NCI-H2196 treated with DMSO at 0.1 percent for 48 hours (cell line): ENCODE data around the gene ETHE1.
A peak's percentile ranks its signal among the peaks of the same experiment; 100 is the strongest.

Source experiments
- DNase-seq: peaks from one replicate; lab custom pipeline; 2025; ENCODE audit not compliant: unreplicated experiment; lab: John Stamatoyannopoulos, UW

The ETHE1 gene

GRCh38 chr19:43526884-43527859 is at the start of gene ETHE1:
ETHE1 (minus strand) TSS chr19:43527201; CDS start chr19:43527177, 24 bp downstream.
- DNase-seq: peak; percentile 50

- DNase-seq: no peak
These were observed 49.2 kb upstream of the ETHE1 start for GRCh38 chr19:43575955-43576878.

GRCh38 chr19:43575156-43575950 is 48.4 kb upstream of the ETHE1 start, which contains the start of the genes PINLYP and XRCC1:
PINLYP (plus strand) TSS chr19:43575801; CDS start chr19:43577192, 1,391 bp downstream.
XRCC1 (minus strand) TSS chr19:43575527; CDS start chr19:43575458, 69 bp downstream.
- DNase-seq: peak; percentile 98

- DNase-seq: no peak
These were observed 47.6 kb upstream of the ETHE1 start for GRCh38 chr19:43574424-43575155.

GRCh38 chr19:43572171-43572588 is 45.2 kb upstream of the ETHE1 start:
- peak; percentile 64 for DNase-seq

- peak; percentile 80 for DNase-seq
These were observed 43.3 kb upstream of the ETHE1 start for GRCh38 chr19:43570174-43570791.

GRCh38 chr19:43569657-43570056 is 42.7 kb upstream of the ETHE1 start:
- no peak for DNase-seq

- no peak for DNase-seq
These were observed 37.8 kb upstream of the ETHE1 start for GRCh38 chr19:43564800-43565199.

- DNase-seq: no peak
These were observed 36.9 kb upstream of the ETHE1 start for GRCh38 chr19:43563816-43564457.

- peak; percentile 82 for DNase-seq
These were observed 35.8 kb upstream of the ETHE1 start for GRCh38 chr19:43562698-43563241.

GRCh38 chr19:43562226-43562697 is 35.3 kb upstream of the ETHE1 start:
- DNase-seq: no peak

- DNase-seq: no peak
These were observed 34.4 kb upstream of the ETHE1 start for GRCh38 chr19:43561139-43561970.

GRCh38 chr19:43560687-43561086 is 33.7 kb upstream of the ETHE1 start:
- DNase-seq: no peak

GRCh38 chr19:43555185-43555770 is 28.3 kb upstream of the ETHE1 start:
- DNase-seq: peak; percentile 60

- no peak for DNase-seq
These were observed 27.4 kb upstream of the ETHE1 start for GRCh38 chr19:43554317-43554895.

- no peak for DNase-seq
These were observed 26.7 kb upstream of the ETHE1 start for GRCh38 chr19:43553656-43554055.

- DNase-seq: no peak
These were observed 25.6 kb upstream of the ETHE1 start for GRCh38 chr19:43552616-43553015.
